ENCODE results near the gene GIPC3.

Gene GIPC3

GRCh38 chr19:3605361-3605760, 20.1 kb downstream of the GIPC3 start:
- no peak for DNase-seq (ENCODE audit: low spot score)

- no peak for DNase-seq (ENCODE audit: low spot score)
Measured at GRCh38 chr19:3605770-3606169, 20.5 kb downstream of the GIPC3 start.

GRCh38 chr19:3606174-3606689, 21.0 kb downstream of the GIPC3 start:
- no peak for DNase-seq (ENCODE audit: low spot score)

GRCh38 chr19:3606690-3607289, 21.5 kb downstream of the GIPC3 start, which contains the start of gene TBXA2R:
Gene TBXA2R (minus strand): TSS chr19:3606875. CDS start chr19:3600634, 6,241 bp downstream.
- DNase-seq (ENCODE audit: low spot score) = peak; percentile 90

- peak; percentile 52 for DNase-seq (ENCODE audit: low spot score)
Measured at GRCh38 chr19:3607303-3608078, 22.2 kb downstream of the GIPC3 start.

GRCh38 chr19:3608079-3608641, 22.9 kb downstream of the GIPC3 start:
- no peak for DNase-seq (ENCODE audit: low spot score)

- DNase-seq (ENCODE audit: low spot score) = peak; percentile 60
Measured at GRCh38 chr19:3608750-3609322, 23.6 kb downstream of the GIPC3 start.

- no peak for DNase-seq (ENCODE audit: low spot score)
Measured at GRCh38 chr19:3609779-3610719, 24.8 kb downstream of the GIPC3 start.

GRCh38 chr19:3610745-3611717, 25.8 kb downstream of the GIPC3 start:
- DNase-seq (ENCODE audit: low spot score) = no peak

- DNase-seq (ENCODE audit: low spot score) = no peak
Measured at GRCh38 chr19:3611841-3612240, 26.6 kb downstream of the GIPC3 start.

- DNase-seq (ENCODE audit: low spot score) = no peak
Measured at GRCh38 chr19:3612330-3612729, 27.1 kb downstream of the GIPC3 start.

- DNase-seq (ENCODE audit: low spot score) = no peak
Measured at GRCh38 chr19:3612901-3613741, 27.8 kb downstream of the GIPC3 start.

GRCh38 chr19:3613818-3614661, 28.8 kb downstream of the GIPC3 start:
- DNase-seq (ENCODE audit: low spot score) = no peak

- DNase-seq (ENCODE audit: low spot score) = no peak
Measured at GRCh38 chr19:3614858-3615505, 29.7 kb downstream of the GIPC3 start.

GRCh38 chr19:3615524-3616135, 30.4 kb downstream of the GIPC3 start:
- DNase-seq (ENCODE audit: low spot score) = no peak

GRCh38 chr19:3617463-3617862, 32.2 kb downstream of the GIPC3 start:
- no peak for DNase-seq (ENCODE audit: low spot score)

- DNase-seq (ENCODE audit: low spot score) = peak; percentile 95
Measured at GRCh38 chr19:3618144-3618810, 33.0 kb downstream of the GIPC3 start.
